Muscle layer of duodenum (tissue), 2 donors: ENCODE results near the gene SLC5A5.

ENCODE experiments used
- H3K27ac ChIP-seq: one replicate; pipeline ENCODE4 v1.7.0; 2013; ENCODE audit warnings: mild to moderate bottlenecking, low read length
- H3K27me3 ChIP-seq: one replicate; pipeline ENCODE4 v1.7.0; 2013; ENCODE audit warnings: low read depth, mild to moderate bottlenecking, control low read depth, low read length
- H3K36me3 ChIP-seq, 2 donors: one replicate each; pipeline ENCODE4 v1.7.0; 2013; ENCODE audit warnings: low read length in 2 of 2, control low read depth in 1 of 2, mild to moderate bottlenecking in 1 of 2; ENCODE audit not compliant: insufficient read depth in 2 of 2, control insufficient read depth in 1 of 2
- H3K4me1 ChIP-seq, 2 donors: one replicate each; pipeline ENCODE4 v1.7.0; 2013; ENCODE audit warnings: low read length in 2 of 2, mild to moderate bottlenecking in 2 of 2, control low read depth in 1 of 2, moderate library complexity in 1 of 2; ENCODE audit not compliant: insufficient read depth in 2 of 2, control insufficient read depth in 1 of 2
- H3K4me3 ChIP-seq, 2 donors: one replicate each; pipeline ENCODE4 v1.7.0; 2013; ENCODE audit warnings: low read length in 2 of 2, low read depth in 1 of 2, mild to moderate bottlenecking in 1 of 2
- H3K9me3 ChIP-seq, 2 donors: one replicate each; pipeline ENCODE4 v1.7.0; 2013; ENCODE audit warnings: low read length in 2 of 2, control low read depth in 1 of 2, mild to moderate bottlenecking in 1 of 2; ENCODE audit not compliant: control insufficient read depth in 1 of 2
- donor health status: healthy.

The SLC5A5 gene

DNA sequence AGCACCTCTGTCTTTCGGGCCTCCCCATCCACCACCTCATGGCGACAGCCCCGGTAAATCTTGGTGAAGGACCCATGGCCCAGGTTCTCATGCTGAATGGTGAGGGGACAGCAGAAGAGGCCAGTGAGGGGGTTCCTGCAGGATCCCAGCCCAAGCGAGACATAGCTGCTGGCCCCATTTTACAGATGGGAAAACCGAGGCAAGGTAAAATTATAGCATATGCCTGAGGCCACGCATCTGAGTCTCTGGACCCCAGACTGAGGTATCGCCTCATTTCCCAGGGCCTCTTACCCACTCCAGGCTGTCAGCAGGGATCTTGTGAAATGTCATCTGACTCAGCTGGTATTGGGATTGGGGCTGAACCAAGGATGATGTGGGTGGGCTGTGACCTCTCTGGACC lies 33.8 kb upstream of the SLC5A5 start:
- Histone ChIP-seq H3K4me3 (no peak overlapping the region), H3K27me3 (no peaks in the 10 kb centered on the region), H3K9me3 (no peaks in the 10 kb centered on the region), H3K36me3 (no peaks in the 10 kb centered on the region), H3K27ac (no peak overlapping the region), H3K4me1 (peaks cover 0 to 15% of the 10 kb centered on the region in 2 donors)

DNA sequence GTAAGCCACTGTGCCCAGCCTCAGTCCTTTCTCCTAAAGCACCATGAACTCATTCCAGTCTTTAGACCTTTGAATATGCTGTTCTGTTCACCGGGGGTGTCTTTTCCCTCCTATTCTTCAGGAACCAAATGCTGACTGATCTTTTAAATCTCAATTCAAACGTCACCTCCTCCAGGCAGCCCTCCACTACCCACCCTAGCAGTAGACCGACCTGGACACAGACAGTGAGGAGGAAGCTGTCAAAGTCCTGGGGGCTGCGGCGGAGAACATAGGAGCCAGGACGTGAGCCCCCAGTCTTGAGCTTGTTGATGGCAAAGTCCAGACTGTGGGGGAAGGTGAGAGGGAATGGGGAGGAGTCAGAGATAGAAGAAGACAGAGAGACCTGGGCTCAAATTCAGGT lies 31.7 kb upstream of the SLC5A5 start:
- Histone ChIP-seq H3K4me1 (peaks cover 0 to 15% of the 10 kb centered on the region in 2 donors), H3K4me3 (no peak overlapping the region), H3K27me3 (no peaks in the 10 kb centered on the region), H3K9me3 (no peaks in the 10 kb centered on the region), H3K36me3 (no peaks in the 10 kb centered on the region), H3K27ac (no peak overlapping the region)

DNA sequence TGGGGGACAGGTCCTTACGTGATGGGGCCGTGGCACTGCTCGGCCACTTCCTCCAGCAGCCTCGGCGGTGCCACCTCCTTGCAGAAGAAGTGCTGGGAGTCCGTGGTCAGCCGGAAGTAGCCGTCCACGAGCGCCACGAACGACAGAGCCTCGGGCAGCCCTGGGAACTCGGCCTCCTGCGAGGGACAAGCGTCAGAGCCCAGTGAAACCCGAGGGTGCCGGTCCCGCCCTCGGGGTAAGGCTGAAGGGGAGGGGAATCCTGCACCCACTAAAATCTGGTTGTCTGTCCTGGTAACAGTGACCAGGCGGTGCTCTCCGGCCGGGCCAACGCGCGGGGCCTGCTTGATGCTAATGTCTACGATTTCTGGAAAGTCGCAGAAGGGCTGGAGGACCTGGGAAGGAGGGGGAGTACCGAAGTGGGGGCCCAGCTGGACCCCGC lies 30.4 kb upstream of the SLC5A5 start:
- no peaks in the 10 kb centered on the region for H3K9me3 ChIP-seq
- no peak overlapping the region for H3K27ac ChIP-seq
- H3K4me1 ChIP-seq, result peaks cover 0 to 15% of the 10 kb centered on the region in 2 donors
- no peaks in the 10 kb centered on the region for H3K36me3 ChIP-seq
- peak overlapping the region in 1 of 2 donors; percentile 40 for H3K4me3 ChIP-seq
- no peaks in the 10 kb centered on the region for H3K27me3 ChIP-seq

GRCh38 chr19:17841810-17842662 lies 29.7 kb upstream of the SLC5A5 start:
- Histone ChIP-seq H3K36me3 (no peaks in the 10 kb centered on the region), H3K4me3 (peak overlapping the region in 1 of 2 donors; percentile 40), H3K27ac (no peak overlapping the region), H3K4me1 (peaks cover 0 to 15% of the 10 kb centered on the region in 2 donors), H3K9me3 (no peaks in the 10 kb centered on the region), H3K27me3 (no peaks in the 10 kb centered on the region)

GRCh38 chr19:17842663-17843291 lies 29.0 kb upstream of the SLC5A5 start:
- no peaks in the 10 kb centered on the region for H3K9me3 ChIP-seq
- H3K4me3 ChIP-seq, result peak overlapping the region in 1 of 2 donors; percentile 37
- H3K27ac ChIP-seq, result no peak overlapping the region
- no peaks in the 10 kb centered on the region for H3K27me3 ChIP-seq
- peaks cover 0 to 15% of the 10 kb centered on the region in 2 donors for H3K4me1 ChIP-seq
- H3K36me3 ChIP-seq, result no peaks in the 10 kb centered on the region

DNA sequence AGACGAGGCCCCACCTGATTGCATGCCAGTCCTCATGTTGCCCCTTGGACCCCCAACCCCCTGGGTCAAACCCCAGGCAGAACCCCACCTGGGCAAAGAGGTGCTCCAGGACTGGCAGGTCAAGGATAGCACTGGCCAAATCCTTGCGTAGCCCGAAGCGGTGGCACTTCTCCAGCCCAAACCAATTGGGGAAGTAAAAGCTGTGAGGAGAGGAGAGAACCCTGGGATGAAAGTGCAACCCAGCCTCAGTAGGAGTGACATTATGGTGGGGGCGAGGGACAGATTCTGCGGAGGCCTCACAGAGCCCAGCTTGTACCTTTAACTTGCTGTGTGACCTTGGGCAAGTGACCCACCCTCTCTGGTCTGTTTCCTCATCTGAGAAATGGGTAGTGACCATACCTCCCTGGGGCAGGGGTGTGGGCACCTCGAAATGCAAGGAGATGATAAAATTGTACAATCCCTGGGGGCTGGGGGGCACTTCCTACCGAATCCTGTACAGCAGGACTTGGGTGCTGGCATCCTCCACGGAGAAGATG lies 28.4 kb upstream of the SLC5A5 start:
- Histone ChIP-seq H3K27me3 (no peaks in the 10 kb centered on the region), H3K4me1 (peaks cover 0 to 15% of the 10 kb centered on the region in 2 donors), H3K4me3 (no peak overlapping the region), H3K36me3 (no peaks in the 10 kb centered on the region), H3K9me3 (no peaks in the 10 kb centered on the region), H3K27ac (no peak overlapping the region)

DNA sequence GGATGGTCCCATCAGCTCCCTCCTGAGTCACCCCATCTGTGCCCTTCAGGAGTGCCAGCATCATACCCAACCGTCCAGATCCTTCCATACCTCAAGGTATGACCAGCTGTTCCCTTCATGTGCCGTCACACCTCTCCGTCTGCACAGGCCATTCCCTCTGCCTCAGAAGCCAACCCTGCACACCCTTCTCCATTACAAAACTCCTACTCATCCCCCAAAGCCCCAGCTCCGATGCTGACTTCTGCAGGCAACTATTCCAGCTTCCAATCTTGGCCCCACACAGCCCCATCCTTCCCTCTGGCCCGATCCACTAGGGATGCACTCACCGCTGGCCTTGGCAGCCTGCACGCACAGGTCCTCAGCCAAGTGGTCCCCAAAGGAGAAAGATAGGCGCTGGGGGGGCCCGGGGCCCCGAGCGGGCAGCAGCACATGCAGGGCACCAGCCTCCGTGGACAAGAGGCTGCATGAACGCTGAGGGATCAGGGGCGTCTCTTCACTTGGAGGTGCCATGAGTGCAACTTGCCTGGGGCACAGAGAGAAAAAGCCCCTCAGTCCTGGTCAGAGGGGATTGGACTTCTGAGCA lies 27.7 kb upstream of the SLC5A5 start:
- no peaks in the 10 kb centered on the region for H3K9me3 ChIP-seq
- peaks cover 0 to 15% of the 10 kb centered on the region in 2 donors for H3K4me1 ChIP-seq
- no peaks in the 10 kb centered on the region for H3K27me3 ChIP-seq
- H3K4me3 ChIP-seq, result no peak overlapping the region
- H3K27ac ChIP-seq, result no peak overlapping the region
- no peaks in the 10 kb centered on the region for H3K36me3 ChIP-seq

DNA sequence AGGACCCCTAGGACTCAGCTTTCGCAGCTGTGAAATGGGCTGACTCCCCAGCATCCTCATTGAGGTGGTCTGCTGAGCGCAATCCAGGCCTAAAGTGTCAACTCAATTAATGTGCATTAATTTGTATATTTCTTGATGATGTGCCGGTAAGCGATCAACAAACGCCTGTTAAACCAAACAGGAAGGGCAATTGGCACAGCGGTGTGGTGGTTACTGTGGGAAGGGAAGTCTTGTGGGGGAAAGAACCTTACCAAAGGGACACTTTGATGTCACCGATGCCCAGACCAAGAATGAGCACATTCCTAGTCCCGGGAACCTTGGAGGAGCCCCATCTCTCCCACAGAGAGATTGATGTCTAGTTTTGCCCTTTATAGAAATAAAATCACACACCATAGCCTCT lies 25.6 kb upstream of the SLC5A5 start:
- Histone ChIP-seq H3K27me3 (no peaks in the 10 kb centered on the region), H3K27ac (no peak overlapping the region), H3K4me1 (peaks cover 4 to 13% of the 10 kb centered on the region in 2 donors), H3K36me3 (no peaks in the 10 kb centered on the region), H3K4me3 (no peak overlapping the region), H3K9me3 (no peaks in the 10 kb centered on the region)

GRCh38 chr19:17847538-17848366 lies 24.0 kb upstream of the SLC5A5 start, which contains the start of gene JAK3:
Gene JAK3, minus strand, starts transcription at chr19:17847982. Its CDS starts 3,565 bp downstream, at chr19:17844417.
- peaks cover 0 to 4% of the 10 kb centered on the region in 2 donors for H3K4me1 ChIP-seq
- H3K27me3 ChIP-seq, result no peaks in the 10 kb centered on the region
- peak within 1 kb of the TSS; percentile 31 to 46 for H3K4me3 ChIP-seq
- H3K9me3 ChIP-seq, result no peaks in the 10 kb centered on the region
- H3K36me3 ChIP-seq, result no peaks in the 10 kb centered on the region
- peak within 1 kb of the TSS; percentile 45 for H3K27ac ChIP-seq

DNA sequence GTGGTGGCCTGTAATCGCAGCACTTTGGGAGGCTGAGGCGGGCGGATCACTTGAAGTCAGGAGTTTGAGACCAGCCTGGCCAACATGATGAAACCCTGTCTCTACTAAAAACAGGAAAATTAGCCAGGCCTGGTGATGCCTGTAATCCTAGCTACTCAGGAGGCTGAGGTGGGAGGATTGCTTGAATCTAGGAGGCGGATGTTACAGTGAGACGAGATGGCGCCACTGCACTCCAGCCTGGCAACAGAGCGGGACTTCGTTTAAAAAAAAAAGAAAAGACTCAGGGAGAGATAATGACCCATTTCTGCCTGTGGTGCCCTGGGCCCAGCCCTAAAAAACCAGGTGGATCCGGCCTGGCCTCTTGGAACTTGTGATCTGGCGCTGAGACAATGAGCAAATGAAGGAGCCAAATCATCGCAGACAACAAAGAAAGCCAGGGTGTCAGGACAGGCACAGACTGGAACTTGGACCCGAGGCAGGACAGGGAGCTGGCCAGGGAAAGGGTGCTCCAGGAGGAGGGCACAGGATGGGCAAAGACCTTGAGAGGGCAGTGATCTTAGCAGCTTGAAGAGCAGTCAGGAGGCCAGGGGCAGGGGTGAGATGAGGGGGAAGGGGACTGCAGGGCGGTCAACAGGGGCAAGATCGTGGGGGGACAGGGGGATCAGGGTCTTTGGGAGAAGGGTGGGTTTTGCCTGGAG lies 23.0 kb upstream of the SLC5A5 start:
- no peaks in the 10 kb centered on the region for H3K27me3 ChIP-seq
- H3K27ac ChIP-seq, result no peak overlapping the region
- no peak overlapping the region for H3K4me3 ChIP-seq
- H3K9me3 ChIP-seq, result no peaks in the 10 kb centered on the region
- no peaks in the 10 kb centered on the region for H3K36me3 ChIP-seq
- peaks cover 0 to 4% of the 10 kb centered on the region in 2 donors for H3K4me1 ChIP-seq
